Measurements from ENCODE around the gene PHOX2B. TPM values are rescaled to one million over a fixed set of nuclear protein-coding genes. Genes with fewer than 3 reads are reported as not detected.

PHOX2B gene
- not detected for total RNA-seq
- long read RNA-seq, result 0 reads

DNA sequence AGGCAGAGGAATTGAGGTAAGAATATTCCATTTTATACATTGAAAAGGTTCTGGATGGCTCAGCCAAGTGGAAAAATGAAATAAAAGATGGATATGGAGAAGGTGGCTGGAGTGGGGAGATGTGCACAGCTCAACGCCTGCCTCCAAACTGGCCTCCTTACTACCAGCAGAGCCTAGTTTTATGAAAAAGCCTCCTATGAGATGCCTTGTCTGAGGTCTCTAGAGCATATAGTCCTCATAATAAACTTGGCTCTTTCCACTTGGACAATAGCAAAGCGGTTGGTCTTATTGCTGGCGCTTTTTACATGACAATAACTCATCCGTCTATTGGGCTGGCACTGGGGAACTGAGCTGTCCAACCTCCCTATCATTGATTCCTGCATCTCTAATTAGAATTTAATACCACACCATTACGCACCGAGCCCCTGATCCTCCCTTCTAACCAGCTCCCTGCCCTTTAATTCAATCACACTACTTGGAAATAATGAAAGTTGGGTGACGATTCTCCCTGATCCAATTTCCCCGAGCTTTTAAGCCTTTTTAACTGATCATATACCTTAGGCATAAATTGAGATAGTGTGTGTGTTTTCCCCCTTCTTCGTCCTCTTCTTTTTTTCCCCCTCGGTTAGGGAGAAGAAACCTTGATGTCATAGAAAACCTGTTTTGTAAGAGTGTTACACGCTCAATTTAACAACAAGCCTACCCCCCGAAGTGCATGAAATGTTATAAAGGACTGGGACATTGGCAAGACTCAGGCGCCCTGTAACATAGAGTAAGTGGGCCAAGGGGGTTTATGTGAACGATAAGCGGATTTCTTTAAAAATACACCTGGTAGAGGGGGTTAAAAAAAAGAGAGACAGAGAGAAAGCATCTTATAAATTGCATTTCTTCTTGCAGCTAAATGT is at the start of gene PHOX2B:
PHOX2B (minus strand) TSS at position 155 of the 905 bp plus-strand sequence; CDS start at position 40, 115 bp downstream.
- DNase-seq (ENCODE audit: low spot score), result no peak

DNA sequence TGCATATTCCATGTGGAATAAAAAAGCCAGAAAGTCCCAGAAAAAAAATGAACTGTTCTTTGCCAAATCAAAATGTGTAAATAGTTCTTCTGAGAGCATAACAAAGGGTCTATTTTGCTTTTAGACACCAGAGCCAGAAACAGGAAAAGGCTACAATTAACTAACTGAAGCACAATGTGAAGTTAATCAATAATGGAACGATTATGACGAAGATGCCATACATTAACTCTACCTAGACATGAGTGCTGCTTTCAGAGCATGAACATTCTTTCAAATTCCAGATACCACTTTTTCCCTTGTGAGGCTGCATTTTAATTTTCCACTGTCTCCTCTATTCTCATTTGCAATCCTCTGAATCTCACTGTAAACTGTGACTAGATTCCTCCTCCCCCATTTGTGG is 48.7 kb upstream of the PHOX2B start:
- DNase-seq (ENCODE audit: low spot score), result no peak

DNA sequence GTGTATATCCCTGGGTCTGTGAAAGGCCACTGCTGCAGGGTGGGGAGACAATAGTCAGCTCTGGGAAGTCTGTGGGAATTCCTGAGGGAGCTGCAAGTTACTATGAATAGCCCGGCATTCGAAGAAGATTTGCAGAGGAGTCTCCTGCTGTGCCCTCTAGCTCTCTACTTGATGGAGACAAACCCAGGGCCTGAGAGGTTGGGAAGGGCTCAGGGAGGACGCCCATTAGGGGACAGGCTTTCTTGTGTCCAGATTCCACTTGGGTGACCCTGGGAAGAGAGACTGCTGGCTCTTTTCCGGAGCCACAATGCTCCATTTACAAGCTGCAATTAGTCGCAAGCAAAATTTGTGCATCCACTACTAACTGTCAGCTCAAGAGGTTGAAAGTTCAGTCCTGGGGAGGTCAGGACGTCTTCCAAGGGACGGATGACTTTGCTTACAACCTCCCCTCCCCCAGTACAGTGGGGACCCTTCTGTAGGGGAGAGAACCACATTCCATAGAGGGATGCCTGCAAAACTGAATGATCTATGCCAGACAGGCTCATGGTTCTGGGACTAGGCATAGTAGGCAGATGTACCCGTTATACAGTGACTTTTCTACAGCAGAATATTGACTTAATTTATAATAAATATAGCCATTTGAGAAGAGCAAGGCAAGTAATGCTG is 48.2 kb upstream of the PHOX2B start:
- DNase-seq (ENCODE audit: low spot score), result no peak

DNA sequence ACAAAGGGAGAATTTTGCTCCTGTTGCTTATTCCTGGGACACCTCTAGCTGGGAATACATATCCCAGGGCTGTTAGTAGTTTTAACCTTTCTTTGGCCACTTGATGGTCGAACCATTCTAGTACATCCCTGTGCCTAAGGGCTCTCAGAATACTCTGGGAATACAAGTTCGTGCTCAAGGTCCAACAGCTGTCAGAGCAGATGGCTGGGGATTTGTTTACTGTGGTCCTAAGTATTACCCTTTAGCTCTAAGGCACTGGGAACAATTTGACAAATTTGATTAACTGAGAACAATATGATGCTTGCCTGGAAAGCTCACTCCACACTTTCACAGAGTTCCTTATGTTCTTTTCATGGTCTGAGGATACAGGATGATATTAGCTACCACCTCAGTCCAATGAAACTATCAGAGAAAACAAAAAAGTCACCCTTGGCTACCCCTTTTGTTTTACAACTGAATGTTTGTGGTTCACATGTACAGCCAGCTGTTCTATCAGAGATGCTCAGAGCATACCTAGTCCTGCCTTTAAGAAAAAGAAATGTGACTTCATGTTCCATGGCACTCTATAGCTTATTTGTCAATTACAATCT is 47.4 kb upstream of the PHOX2B start:
- DNase-seq (ENCODE audit: low spot score), result no peak

DNA sequence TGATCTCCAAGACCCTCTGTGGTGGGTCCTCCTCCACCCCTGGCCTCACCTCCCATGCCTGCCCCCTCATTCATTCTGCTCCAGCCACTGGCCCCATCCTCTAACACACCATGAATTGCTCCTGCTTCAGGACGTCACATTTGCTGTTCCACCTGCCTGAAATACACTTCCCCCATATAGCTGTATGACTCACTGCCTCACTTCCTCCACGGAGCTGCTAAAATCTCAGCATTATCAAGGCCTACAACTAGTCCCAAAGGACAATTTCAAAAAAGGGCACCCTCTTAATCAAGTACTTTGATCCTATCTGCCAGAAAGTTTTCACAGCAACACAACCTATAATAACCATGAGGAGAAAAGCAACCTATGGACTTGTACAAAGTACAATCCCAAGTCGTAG is 43.6 kb upstream of the PHOX2B start:
- no peak for DNase-seq (ENCODE audit: low spot score)

DNA sequence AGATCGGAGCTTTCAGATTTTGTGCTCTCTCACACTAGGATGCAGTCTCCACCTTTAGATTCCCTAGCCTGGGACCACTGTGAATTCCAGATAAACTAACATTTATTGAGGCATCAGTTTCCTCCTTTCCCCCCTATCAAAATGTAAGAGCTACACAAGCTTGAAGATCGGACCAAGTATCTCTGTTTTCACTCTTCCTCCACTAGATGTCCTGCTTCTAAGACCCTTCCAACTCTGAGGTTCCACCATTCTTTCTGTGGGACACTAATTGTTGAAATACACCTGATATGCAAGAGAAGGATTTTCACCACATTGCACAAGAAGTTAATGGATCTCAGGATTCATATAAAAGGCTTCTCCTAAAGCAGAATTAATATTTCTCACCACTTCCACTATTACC is 43.0 kb upstream of the PHOX2B start:
- DNase-seq (ENCODE audit: low spot score), result no peak

DNA sequence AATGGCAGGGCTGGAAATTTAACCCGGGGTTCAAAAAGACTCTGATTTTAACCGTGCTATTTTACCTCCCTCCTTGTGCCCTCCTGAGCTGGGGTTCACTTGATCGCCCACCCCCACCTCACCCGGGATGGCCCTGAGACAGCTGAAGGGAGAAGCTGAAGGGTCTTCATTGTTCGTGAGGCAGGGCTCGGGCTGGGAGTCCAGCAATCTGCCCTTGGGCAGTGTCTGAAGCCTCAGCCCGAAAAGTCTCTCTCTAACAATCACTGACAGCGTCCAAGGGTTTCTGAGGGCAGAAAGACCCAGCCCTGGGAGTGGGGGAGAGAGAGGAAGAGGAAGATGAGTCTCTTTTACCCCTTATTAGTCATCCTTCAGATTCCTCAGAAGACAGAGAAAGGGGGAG is 39.4 kb upstream of the PHOX2B start:
- DNase-seq (ENCODE audit: low spot score), result no peak

DNA sequence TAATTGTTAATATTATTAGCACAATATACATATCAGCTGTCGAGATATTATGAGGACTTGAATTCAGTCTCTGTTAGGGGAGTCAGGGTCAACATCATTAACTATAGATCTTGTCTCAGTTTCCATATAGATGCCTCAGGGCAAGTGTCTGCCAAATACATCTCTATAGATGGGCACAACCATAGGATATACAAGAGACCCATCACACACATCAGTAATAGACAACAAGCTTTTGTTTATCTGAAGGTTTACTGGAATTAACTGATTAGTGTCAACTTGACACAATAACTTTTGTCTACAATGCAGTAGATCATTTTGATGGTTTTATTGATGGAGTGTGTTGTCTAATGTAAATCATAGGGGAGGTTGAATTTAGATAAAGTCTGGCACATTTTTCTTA is 37.1 kb upstream of the PHOX2B start:
- no peak for DNase-seq (ENCODE audit: low spot score)

DNA sequence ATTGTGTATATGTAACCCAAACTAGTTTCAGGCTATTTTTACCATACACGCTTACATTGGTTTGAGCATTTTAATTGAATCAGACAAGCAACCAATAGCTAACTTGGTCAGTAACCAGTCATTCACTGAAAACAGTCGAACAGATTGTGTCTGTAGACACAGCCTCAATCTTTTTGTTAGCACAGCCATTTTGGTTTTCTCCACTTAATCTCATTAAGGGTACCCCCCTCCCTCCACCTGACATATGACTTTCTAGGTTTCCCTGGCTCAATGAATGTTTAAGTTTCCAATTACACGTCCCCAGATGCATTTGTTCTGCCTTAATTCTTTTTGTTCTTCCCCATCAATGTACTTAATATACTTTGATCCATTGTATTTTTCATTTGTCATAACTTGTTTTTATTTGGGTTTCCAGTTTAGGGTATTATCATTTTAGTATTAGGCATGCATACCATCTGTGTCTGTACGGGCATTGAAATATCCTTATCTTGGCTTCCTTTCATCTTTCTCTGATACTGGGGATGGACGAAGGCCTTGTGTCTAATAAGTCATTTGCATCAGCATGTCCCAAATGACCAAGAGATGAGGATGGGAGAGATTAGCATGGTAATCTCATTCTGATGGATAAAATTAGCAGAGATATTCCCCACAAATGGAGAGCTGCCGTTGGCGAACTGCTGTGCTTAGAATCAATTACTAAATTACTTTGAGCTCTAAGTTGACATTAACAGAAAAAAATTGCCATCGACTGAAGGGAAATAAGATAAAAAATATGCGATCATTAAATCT is 35.9 kb upstream of the PHOX2B start:
- DNase-seq (ENCODE audit: low spot score), result no peak

DNA sequence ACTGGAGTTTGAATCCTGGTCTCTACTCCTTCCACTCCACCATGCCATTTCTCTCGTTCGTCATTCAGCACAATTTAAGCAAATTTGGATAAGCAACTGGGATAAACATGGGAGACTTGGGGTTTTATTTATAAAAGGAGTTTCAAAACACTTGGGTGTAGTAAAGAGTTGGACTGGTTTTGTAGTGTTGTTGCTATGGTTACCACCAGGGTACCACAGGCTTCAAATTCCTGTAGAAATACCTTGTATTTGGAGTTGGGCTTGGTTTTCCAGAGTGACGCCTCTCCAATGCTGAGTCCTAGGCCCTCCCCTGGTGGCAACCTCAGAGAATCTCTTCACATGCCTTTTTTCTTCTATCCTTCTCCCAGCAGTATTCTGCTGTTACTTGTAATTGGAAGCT is 27.9 kb upstream of the PHOX2B start:
- no peak for DNase-seq (ENCODE audit: low spot score)

DNA sequence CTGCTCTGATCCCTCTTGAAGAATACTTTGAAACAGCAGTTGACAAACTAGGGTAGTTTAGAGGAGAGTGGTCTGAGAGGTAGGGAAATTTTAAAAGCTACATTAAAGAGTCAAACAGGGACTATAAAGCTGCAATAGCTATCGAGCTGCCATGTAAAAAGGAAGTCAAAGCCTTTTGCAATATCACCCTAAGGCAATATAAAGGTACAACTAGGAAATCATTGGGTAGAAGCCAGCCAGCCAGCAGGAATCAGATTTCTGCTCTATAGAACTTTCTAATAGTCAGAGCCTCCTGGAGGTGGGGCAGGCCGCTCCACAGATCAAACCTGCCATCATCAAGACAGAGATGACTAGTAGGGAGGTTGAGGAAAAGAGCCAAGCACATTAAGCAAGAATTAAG is 15.2 kb upstream of the PHOX2B start:
- DNase-seq (ENCODE audit: low spot score), result no peak

DNA sequence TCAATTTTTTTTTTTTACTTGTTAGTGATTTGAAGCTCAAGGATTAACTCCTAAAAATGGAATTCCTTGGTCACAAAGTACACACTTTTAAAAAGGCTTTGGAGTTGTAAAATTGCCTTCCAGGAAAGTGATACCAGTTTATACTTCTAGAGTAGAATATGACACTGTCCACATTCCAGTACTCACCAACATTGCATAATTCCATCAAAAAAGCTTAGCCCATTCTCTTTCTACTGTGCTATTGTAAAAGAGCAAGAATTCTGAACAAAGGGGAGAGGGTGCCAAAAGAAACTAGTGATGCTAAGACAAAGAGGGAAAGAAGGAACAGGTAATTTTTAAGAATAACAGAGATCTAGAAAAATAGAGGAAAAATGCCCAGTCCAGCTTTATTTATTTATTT is 10.4 kb upstream of the PHOX2B start:
- DNase-seq (ENCODE audit: low spot score), result no peak

DNA sequence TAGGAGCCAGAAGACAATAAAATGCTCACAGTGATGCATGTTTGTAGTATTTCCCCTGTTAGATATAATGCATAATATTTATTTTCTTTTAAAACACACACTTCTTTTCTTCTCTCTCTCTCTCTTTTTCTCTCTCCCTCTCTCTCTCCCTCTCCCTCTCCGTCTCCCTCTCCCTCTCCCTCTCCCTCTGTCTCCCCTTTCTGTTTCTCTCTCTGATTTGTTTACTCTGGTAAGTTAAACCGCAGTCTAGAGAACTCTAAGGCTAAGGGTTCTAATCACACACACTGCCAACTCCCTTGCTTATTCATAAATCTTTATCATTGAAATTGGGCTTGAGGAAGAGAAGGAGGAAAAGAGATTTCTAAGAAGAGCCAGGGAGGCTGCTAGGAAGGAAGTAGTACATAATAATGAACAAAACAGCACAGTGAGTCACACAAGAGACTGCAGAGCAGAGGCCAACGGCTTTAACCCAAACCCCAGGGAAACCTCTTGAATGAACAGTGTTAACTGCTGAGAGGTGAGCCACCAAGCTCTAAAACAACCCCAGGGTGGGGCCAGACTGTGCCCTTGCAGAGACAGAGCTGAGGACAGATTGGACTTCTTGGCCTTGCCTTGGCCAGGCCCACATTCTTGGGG is 9.1 kb upstream of the PHOX2B start:
- no peak for DNase-seq (ENCODE audit: low spot score)

DNA sequence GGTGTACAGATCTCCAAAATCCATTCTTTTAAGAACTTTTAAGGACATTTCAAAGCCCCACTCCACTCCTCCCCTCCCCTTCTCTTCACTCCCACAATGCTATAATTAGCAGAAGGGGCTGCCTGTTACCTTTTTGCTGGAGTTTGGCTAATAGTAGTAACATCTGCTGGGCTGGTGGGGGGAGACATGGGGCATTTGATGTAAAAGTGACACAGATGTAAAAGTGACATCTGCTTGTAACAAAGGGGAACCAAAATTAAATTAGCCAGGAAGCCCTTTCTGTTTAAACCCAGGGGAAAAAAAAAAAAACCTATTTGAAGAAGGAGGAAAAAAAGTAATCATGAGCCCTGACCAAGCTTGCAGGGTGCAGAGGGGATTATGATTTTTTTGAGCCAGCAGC is 5.4 kb upstream of the PHOX2B start:
- no peak for DNase-seq (ENCODE audit: low spot score)

DNA sequence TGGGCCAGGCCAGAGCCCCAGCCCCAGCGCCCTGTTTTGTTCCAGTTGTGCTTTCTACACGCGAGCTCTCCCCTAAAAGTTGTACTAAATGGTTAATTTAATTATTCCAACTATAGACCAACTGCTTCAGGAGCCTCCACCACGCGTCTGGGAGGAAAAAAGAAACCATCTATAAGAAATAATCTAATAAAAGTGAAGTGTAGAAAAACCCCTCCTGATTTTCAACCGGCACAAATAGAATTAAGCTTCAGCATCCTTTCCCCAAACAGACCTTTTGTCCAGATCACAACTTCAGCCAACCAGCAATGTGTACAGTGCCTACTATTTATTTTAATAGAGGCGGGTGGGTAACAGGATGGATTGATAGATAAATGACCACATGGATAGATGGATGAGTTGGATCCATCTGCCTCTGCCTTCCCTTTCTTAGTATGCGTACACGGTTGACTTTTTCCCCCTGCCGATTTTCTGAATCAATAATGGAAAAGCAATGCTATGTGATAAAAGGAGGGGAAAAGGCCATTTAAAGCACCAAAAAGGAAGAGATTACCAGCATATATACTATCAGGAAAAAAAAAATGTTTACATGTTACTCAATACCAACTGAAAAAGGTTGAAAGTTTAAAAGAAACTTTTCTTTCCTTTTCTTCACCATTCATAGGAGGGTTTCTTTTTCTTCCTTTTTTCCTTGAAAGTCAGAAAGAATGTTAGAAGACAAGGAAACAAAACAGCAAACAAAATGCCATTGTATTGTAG is 3.7 kb upstream of the PHOX2B start:
- DNase-seq (ENCODE audit: low spot score), result no peak

DNA sequence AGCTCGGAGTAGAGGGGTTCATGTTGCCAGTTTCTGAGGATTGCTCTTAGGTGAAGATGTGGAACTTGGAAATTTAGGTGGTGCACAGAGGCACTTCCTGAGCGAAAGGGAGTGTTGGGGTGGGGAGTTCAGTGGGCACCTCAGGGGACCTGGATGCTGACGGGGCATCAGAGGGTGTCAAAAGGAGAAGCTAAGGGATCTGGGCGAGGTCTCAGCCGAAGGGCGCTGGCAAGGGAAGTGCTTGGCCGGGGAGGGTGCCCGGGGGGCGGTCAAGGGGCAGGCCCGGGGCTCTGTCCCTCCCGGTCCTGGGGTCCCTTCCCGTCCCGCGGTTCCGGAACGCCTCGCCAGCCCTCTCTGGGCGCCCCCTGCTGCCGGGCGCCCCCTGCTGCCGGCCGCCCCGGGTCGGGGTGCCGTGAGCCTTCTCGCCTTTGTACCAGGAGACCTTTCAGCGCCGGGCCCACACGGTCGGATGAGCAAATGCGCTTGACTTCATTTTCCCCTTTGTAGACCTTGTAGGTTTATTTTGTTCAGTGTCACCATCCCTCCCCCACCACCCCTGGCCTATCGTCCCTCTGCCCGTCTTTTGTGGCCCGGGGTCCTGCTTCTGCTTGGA is 3.0 kb upstream of the PHOX2B start:
- no peak for DNase-seq (ENCODE audit: low spot score)

DNA sequence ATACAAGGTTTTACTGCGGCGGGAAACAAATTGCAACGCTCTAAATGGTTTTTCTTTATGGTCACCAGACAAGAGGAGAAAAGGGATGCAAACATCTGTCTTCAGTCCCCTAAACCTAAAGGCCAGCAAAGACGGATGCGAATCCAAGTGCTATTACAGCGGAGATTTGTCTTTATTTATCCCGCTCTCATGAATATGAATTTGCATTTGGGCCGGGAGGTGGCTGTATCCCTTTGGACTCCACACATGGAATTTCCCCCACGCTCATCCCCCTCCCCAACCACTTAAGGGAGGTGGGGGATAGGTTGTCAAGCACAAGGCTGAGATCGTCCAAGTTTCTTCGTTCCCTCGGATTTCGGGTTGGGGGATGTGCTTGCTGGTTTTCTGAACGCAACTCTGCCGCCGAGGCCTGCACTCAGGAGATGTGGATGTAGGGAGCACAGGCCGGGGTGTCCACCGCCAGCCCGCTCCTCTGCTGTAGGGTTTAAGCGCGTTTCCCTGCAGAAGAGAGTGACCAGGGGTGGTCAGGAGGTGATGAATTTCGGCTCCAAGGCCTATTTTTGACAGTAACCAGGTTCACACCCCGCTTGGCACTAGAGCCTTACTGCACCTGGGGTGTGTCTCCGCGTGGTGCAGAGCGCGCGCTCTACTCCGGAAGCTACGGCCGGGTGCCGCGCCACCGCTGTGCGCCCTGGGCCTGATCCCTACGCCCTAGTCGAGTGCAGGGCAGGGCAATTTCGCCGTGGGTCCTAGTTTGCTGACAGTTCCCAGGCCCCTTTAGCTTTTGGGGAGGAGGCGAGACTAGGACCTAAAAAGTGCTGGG is 2.3 kb upstream of the PHOX2B start:
- no peak for DNase-seq (ENCODE audit: low spot score)

DNA sequence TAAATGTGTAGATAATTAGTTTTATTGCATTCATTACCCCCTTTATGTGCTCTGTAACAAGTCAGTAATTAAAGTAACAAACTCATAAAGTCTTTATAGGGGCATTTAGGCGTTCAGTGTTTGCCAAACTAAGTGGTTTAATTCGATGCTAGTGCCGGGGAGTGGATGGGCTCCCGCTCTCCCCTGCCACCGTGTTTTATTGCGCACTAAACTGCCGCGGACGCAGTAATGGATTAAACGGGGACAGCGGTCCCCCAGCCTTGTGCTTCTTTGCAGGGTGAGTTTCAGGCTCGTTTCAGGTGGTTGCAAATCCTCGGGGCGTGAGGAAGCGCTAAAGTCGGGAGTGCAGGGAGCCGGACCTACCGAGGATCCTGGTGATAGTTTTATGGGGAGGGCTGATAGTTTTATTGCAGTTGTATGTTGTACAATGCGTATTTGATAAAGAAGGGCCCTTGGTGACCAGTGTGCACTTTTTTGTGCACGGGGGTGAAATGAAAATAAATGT is 1.6 kb upstream of the PHOX2B start:
- no peak for DNase-seq (ENCODE audit: low spot score)

DNA sequence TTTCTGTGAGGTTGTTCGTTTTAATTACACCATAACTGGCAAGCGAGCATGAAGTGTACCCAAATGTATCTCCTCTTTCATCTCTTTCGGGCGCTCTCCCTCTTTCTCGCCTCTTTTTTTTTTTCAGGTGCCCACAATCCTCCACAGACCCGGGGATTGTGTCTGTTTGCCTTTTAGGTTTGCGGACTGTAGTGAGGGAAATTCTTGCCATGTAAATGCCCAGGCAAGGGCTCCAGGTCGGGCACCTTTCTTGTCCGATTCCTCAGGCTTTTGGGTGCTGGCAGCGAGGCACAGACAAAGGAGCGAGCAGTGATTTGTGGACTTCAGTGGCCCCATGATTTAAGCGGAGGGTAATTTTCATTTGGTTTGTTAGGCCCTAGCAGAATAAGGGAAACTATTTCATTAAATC is 1.1 kb upstream of the PHOX2B start:
- DNase-seq (ENCODE audit: low spot score), result no peak
